Esophagus squamous epithelium (tissue), 5 donors: ENCODE results near the gene UBE3C. TPM values are rescaled to one million over a fixed set of nuclear protein-coding genes. Genes with fewer than 3 reads are reported as not detected.

Experiments
- DNase-seq: peaks from one replicate; lab custom pipeline; 2025; lab: John Stamatoyannopoulos, UW
- H3K27ac ChIP-seq, 4 donors: fragments of 200-600 bp; sonication (generic); one replicate each; pipeline ENCODE4 v1.5.1; 2016 to 2019; ENCODE audit warnings: mild to moderate bottlenecking in 1 of 4
- H3K27me3 ChIP-seq, 4 donors: fragments of 200-600 bp; sonication (generic); 1 replicate in 3 of 4; 2 replicates in 1 of 4; pipeline versions ENCODE4 v1.5.1 to v1.6.0; 2017 to 2021; ENCODE audit warnings: antibody characterized with exemption in 1 of 4
- H3K36me3 ChIP-seq, 3 donors: fragments of 200-600 bp; sonication (generic); one replicate each; pipeline ENCODE4 v1.5.1; 2016 to 2019
- H3K4me1 ChIP-seq, 3 donors: fragments of 200-600 bp; sonication (generic); one replicate each; pipeline ENCODE4 v1.5.1; 2017 to 2019
- H3K4me3 ChIP-seq, 4 donors: fragments of 200-600 bp; sonication (generic); 1 replicate in 3 of 4; 2 replicates in 1 of 4; pipeline ENCODE4 v1.5.1; 2016 to 2019; ENCODE audit warnings: mild to moderate bottlenecking in 2 of 4, moderate library complexity in 1 of 4
- H3K9me3 ChIP-seq, 3 donors: fragments of 200-600 bp; sonication (generic); one replicate each; pipeline ENCODE4 v1.5.1; 2016 to 2019
- CTCF ChIP-seq, 6 experiments: fragments of 450-650 bp in 4 of 6; fragments of 200-600 bp in 2 of 6; sonication (generic) in 2 of 6; IDR thresholded peaks; one replicate each; pipeline ENCODE4 v1.5.1; 2016 to 2019; ENCODE audit warnings: antibody characterized with exemption in 6 of 6, mild to moderate bottlenecking in 4 of 6, moderate library complexity in 4 of 6
- POLR2A ChIP-seq, 4 donors: fragments of 450-650 bp; IDR thresholded peaks; one replicate each; pipeline ENCODE4 v1.6.1; 2017; ENCODE audit warnings: antibody characterized with exemption in 4 of 4, mild to moderate bottlenecking in 4 of 4, moderate library complexity in 3 of 4
- WGBS, 2 donors: methylation state at CpG; one replicate each; pipeline ENCODE4 v1.1.5; 2018; 5-methylcytosine and 5-hydroxymethylcytosine counted together
- intact Hi-C: fragments of 100-400 bp; cut with DNase I; formaldehyde crosslinking; loops from one replicate; pipeline ENCODE4 v1.15.0; 2022
- total RNA-seq, 4 donors: library from RNA; depleted of rRNA; stranded (reverse); fragments of >200 nt; gene quantifications; one replicate each; pipeline ENCODE4 v1.1.0, GENCODE V29; 2016
- donor health status: DM: yes; HTN: yes; CAD: no.

UBE3C gene
- total RNA-seq, 4 donors from 2014 or later: 52.2 to 101 (median 68.3) TPM

- WGBS, 2 donors: 90 to 92% methylated on average over 6 to 9 of the region's 12 CpGs
- DNase-seq: no peak
These were observed 15.8 kb upstream of the UBE3C start for GRCh38 chr7:157122800-157123495.

GRCh38 chr7:157124690-157125089, 14.0 kb upstream of the UBE3C start:
- peaks cover 0 to 21% (median 0%) of the 10 kb centered on the region in 4 donors for H3K27me3 ChIP-seq
- H3K4me3 ChIP-seq: no peak overlapping the region
- TF ChIP-seq CTCF (IDR thresholded peaks at IDR 0.05) (no peak), POLR2A (IDR thresholded peaks at IDR 0.05) (no peak)
- no peaks in the 10 kb centered on the region for H3K36me3 ChIP-seq
- no peaks in the 10 kb centered on the region for H3K9me3 ChIP-seq
- 78 to 85% methylated on average over 14 to 15 of the region's 15 CpGs for WGBS, 2 donors
- H3K4me1 ChIP-seq: no peaks in the 10 kb centered on the region
- H3K27ac ChIP-seq: no peak overlapping the region
- intact Hi-C loops: no loop called here
- DNase-seq: no peak

More at GRCh38 chr7:157122800-157123495, 15.8 kb upstream of the UBE3C start:
- no peaks in the 10 kb centered on the region for H3K4me1 ChIP-seq
- peaks cover 0 to 4% (median 0%) of the 10 kb centered on the region in 4 donors for H3K27me3 ChIP-seq
- intact Hi-C loops: no loop called here
- no peak overlapping the region for H3K4me3 ChIP-seq
- TF ChIP-seq POLR2A (IDR thresholded peaks at IDR 0.05) (no peak), CTCF (IDR thresholded peaks at IDR 0.05) (no peak)
- no peaks in the 10 kb centered on the region for H3K9me3 ChIP-seq
- H3K27ac ChIP-seq: no peak overlapping the region
- H3K36me3 ChIP-seq: no peaks in the 10 kb centered on the region

GRCh38 chr7:157125376-157126223, 13.1 kb upstream of the UBE3C start:
- H3K27me3 ChIP-seq: peaks cover 0 to 29% (median 0%) of the 10 kb centered on the region in 4 donors
- no peak overlapping the region for H3K4me3 ChIP-seq
- TF ChIP-seq CTCF (IDR thresholded peaks at IDR 0.05) (no peak), POLR2A (IDR thresholded peaks at IDR 0.05) (no peak)
- no peaks in the 10 kb centered on the region for H3K36me3 ChIP-seq
- no peaks in the 10 kb centered on the region for H3K4me1 ChIP-seq
- intact Hi-C loops: no loop called here
- H3K9me3 ChIP-seq: no peaks in the 10 kb centered on the region
- DNase-seq: no peak
- no peak overlapping the region for H3K27ac ChIP-seq
- WGBS, 2 donors: 79 to 84% methylated on average over 3 to 23 of the region's 26 CpGs

- no peak overlapping the region for H3K27ac ChIP-seq
- intact Hi-C loops: no loop called here
- no peaks in the 10 kb centered on the region for H3K4me1 ChIP-seq
- no peaks in the 10 kb centered on the region for H3K36me3 ChIP-seq
- peaks cover 0 to 40% (median 0%) of the 10 kb centered on the region in 4 donors for H3K27me3 ChIP-seq
- DNase-seq: no peak
- no peak for TF ChIP-seq CTCF (IDR thresholded peaks at IDR 0.05)
- no peak for TF ChIP-seq POLR2A (IDR thresholded peaks at IDR 0.05)
- WGBS, 2 donors: 76 to 80% methylated on average over 11 of the region's 11 CpGs
- no peaks in the 10 kb centered on the region for H3K9me3 ChIP-seq
- no peak overlapping the region for H3K4me3 ChIP-seq
These were observed 11.8 kb upstream of the UBE3C start for GRCh38 chr7:157126921-157127320.

- WGBS, 2 donors: 74 to 82% methylated on average over 10 of the region's 10 CpGs
- Histone ChIP-seq H3K27me3 (peaks cover 0 to 54% (median 0%) of the 10 kb centered on the region in 4 donors), H3K36me3 (no peaks in the 10 kb centered on the region), H3K4me3 (no peak overlapping the region), H3K4me1 (no peaks in the 10 kb centered on the region), H3K9me3 (no peaks in the 10 kb centered on the region), H3K27ac (no peak overlapping the region)
- DNase-seq: no peak
- intact Hi-C loops: no loop called here
- TF ChIP-seq CTCF (IDR thresholded peaks at IDR 0.05) (no peak), POLR2A (IDR thresholded peaks at IDR 0.05) (no peak)
These were observed 9.5 kb upstream of the UBE3C start for GRCh38 chr7:157129200-157129599.
